GM18873 (cell line): ENCODE measurements around the gene OSBPL3.
A peak's percentile ranks its signal among the peaks of the same experiment; 100 is the strongest.

ENCODE experiments used
- ATAC-seq: cut with Tn5 transposase; IDR thresholded peaks from one replicate; pipeline ENCODE4 v1.9.1; 2021; ENCODE audit warnings: mild to moderate bottlenecking, moderate library complexity, moderate number of reproducible peaks; ENCODE audit not compliant: unreplicated experiment, low FRiP score

The OSBPL3 gene

GRCh38 chr7:24981171-24981951 is 1.4 kb upstream of the OSBPL3 start:
- ATAC-seq = no peak

- peak; percentile 8 for ATAC-seq
These were observed 674 bp upstream of the OSBPL3 start for GRCh38 chr7:24980534-24981170.

GRCh38 chr7:24979470-24979862 is 512 bp downstream of the OSBPL3 start:
- ATAC-seq = peak; percentile 44

- peak; percentile 4 for ATAC-seq
These were observed 1.0 kb downstream of the OSBPL3 start for GRCh38 chr7:24978843-24979469.

- ATAC-seq = no peak
These were observed 4.2 kb downstream of the OSBPL3 start for GRCh38 chr7:24975644-24976260.

- ATAC-seq = no peak
These were observed 4.8 kb downstream of the OSBPL3 start for GRCh38 chr7:24975172-24975571.

- no peak for ATAC-seq
These were observed 5.7 kb downstream of the OSBPL3 start for GRCh38 chr7:24974026-24974832.

GRCh38 chr7:24972991-24973390 is 7.0 kb downstream of the OSBPL3 start:
- ATAC-seq = no peak

GRCh38 chr7:24972166-24972477 is 7.9 kb downstream of the OSBPL3 start:
- no peak for ATAC-seq

GRCh38 chr7:24971333-24972165 is 8.4 kb downstream of the OSBPL3 start:
- ATAC-seq = no peak

GRCh38 chr7:24970676-24971075 is 9.3 kb downstream of the OSBPL3 start:
- no peak for ATAC-seq

- no peak for ATAC-seq
These were observed 11.8 kb downstream of the OSBPL3 start for GRCh38 chr7:24968165-24968564.

- no peak for ATAC-seq
These were observed 12.3 kb downstream of the OSBPL3 start for GRCh38 chr7:24967696-24968095.

GRCh38 chr7:24966802-24967201 is 13.2 kb downstream of the OSBPL3 start:
- no peak for ATAC-seq

- peak; percentile 91 for ATAC-seq
These were observed 13.9 kb downstream of the OSBPL3 start for GRCh38 chr7:24965831-24966708.

GRCh38 chr7:24964191-24964590 is 15.8 kb downstream of the OSBPL3 start:
- no peak for ATAC-seq

GRCh38 chr7:24963218-24963617 is 16.8 kb downstream of the OSBPL3 start:
- no peak for ATAC-seq

GRCh38 chr7:24962418-24962962 is 17.5 kb downstream of the OSBPL3 start:
- no peak for ATAC-seq
